DND-41 (cell line): ENCODE data around the gene DDTL.
"Not testable (repeated sequence)": the region's sequence is repeated elsewhere in the genome, so short reads cannot be mapped to it uniquely, and the experiment has no call there.

ENCODE experiments used
- ATAC-seq: fragments of 200-7000 bp; cut with Tn5 transposase; 3 replicates; pipeline ENCODE4 v1.9.1; 2021; ENCODE audit warnings: low read depth; ENCODE audit not compliant: insufficient read depth
- DNase-seq: peaks from one replicate; pipeline ENCODE4 v3.0.0-alpha.2; 2020
- H2AFZ ChIP-seq: 2 replicates; pipeline ENCODE4 v1.6.0; 2012; ENCODE audit warnings: low read depth, low read length
- H3K27ac ChIP-seq: 2 replicates; pipeline ENCODE4 v1.5.1; 2012; ENCODE audit warnings: low read length, inconsistent platforms
- H3K27me3 ChIP-seq: fragments of 200-600 bp; sonication (generic); 2 replicates; pipeline ENCODE4 v1.6.0; 2012; ENCODE audit warnings: low read length, mild to moderate bottlenecking, inconsistent platforms; ENCODE audit not compliant: insufficient read depth, poor library complexity
- H3K36me3 ChIP-seq: 2 replicates; pipeline ENCODE4 v1.5.1; 2012; ENCODE audit warnings: low read length, inconsistent platforms; ENCODE audit not compliant: insufficient read depth
- H3K4me1 ChIP-seq: 2 replicates; pipeline ENCODE4 v1.5.1; 2012; ENCODE audit warnings: mild to moderate bottlenecking, low read length; ENCODE audit not compliant: insufficient read depth
- H3K4me2 ChIP-seq: 2 replicates; pipeline ENCODE4 v1.6.0; 2012; ENCODE audit warnings: mild to moderate bottlenecking, moderate library complexity, low read length, inconsistent platforms; ENCODE audit not compliant: insufficient read depth
- H3K4me3 ChIP-seq, 2 experiments: fragments of 200-600 bp in 1 of 2; shearing (Covaris generic) in 1 of 2; 2 replicates each; pipeline ENCODE4 v1.5.1; 2012 to 2016; ENCODE audit warnings: inconsistent platforms in 2 of 2, low read length in 2 of 2, mild to moderate bottlenecking in 2 of 2, low read depth in 1 of 2, moderate library complexity in 1 of 2
- H3K79me2 ChIP-seq: 2 replicates; pipeline ENCODE4 v1.6.0; 2012; ENCODE audit warnings: low read length, inconsistent platforms; ENCODE audit not compliant: insufficient read depth
- H3K9ac ChIP-seq: 2 replicates; pipeline ENCODE4 v1.6.0; 2012; ENCODE audit warnings: low read depth, mild to moderate bottlenecking, inconsistent platforms, low read length, moderate library complexity
- H3K9me3 ChIP-seq: 2 replicates; pipeline ENCODE4 v1.5.1; 2012; ENCODE audit warnings: low read length, moderate library complexity, mild to moderate bottlenecking, inconsistent platforms; ENCODE audit not compliant: insufficient read depth, severe bottlenecking
- H4K20me1 ChIP-seq: 2 replicates; pipeline ENCODE4 v1.6.0; 2012; ENCODE audit warnings: low read length; ENCODE audit not compliant: insufficient read depth

DDTL gene

GRCh38 chr22:23951383-23951782, 15.3 kb upstream of the DDTL start:
- not testable (repeated sequence) for H2AFZ ChIP-seq

GRCh38 chr22:23952794-23953405, 13.8 kb upstream of the DDTL start:
- H3K4me3 ChIP-seq, H2AFZ ChIP-seq, H3K9me3 ChIP-seq, ATAC-seq, H3K27ac ChIP-seq, H4K20me1 ChIP-seq, H3K9ac ChIP-seq, DNase-seq, H3K36me3 ChIP-seq, H3K4me1 ChIP-seq, H3K79me2 ChIP-seq, H3K4me2 ChIP-seq, H3K27me3 ChIP-seq: not testable (repeated sequence)

More at GRCh38 chr22:23951383-23951782, 15.3 kb upstream of the DDTL start:
- not testable (repeated sequence) for H3K9me3 ChIP-seq, H3K79me2 ChIP-seq, H3K27ac ChIP-seq, H4K20me1 ChIP-seq, H3K4me1 ChIP-seq, H3K27me3 ChIP-seq, DNase-seq, H3K36me3 ChIP-seq, H3K4me2 ChIP-seq, H3K9ac ChIP-seq, H3K4me3 ChIP-seq, ATAC-seq

GRCh38 chr22:23953485-23953884, 13.2 kb upstream of the DDTL start:
- H3K4me1 ChIP-seq, H3K79me2 ChIP-seq, H3K27ac ChIP-seq, H3K9ac ChIP-seq, H4K20me1 ChIP-seq, DNase-seq, ATAC-seq, H3K36me3 ChIP-seq, H3K4me2 ChIP-seq, H3K27me3 ChIP-seq, H3K9me3 ChIP-seq, H2AFZ ChIP-seq, H3K4me3 ChIP-seq: not testable (repeated sequence)

GRCh38 chr22:23954193-23954990, 12.3 kb upstream of the DDTL start:
- not testable (repeated sequence) for H3K4me1 ChIP-seq, H4K20me1 ChIP-seq, H3K4me2 ChIP-seq, H3K9ac ChIP-seq, ATAC-seq, H3K27me3 ChIP-seq, H3K9me3 ChIP-seq, H3K36me3 ChIP-seq, H3K27ac ChIP-seq, H2AFZ ChIP-seq, H3K79me2 ChIP-seq, H3K4me3 ChIP-seq, DNase-seq

GRCh38 chr22:23954991-23955305, 11.7 kb upstream of the DDTL start:
- not testable (repeated sequence) for H2AFZ ChIP-seq, H3K9ac ChIP-seq, DNase-seq, H3K9me3 ChIP-seq, H3K4me2 ChIP-seq, H3K4me1 ChIP-seq, H3K79me2 ChIP-seq, H3K4me3 ChIP-seq, H3K36me3 ChIP-seq, ATAC-seq, H3K27ac ChIP-seq, H3K27me3 ChIP-seq, H4K20me1 ChIP-seq

- H3K36me3 ChIP-seq, H4K20me1 ChIP-seq, H3K9me3 ChIP-seq, H2AFZ ChIP-seq, H3K9ac ChIP-seq, DNase-seq, H3K4me2 ChIP-seq, H3K27ac ChIP-seq, H3K4me3 ChIP-seq, H3K79me2 ChIP-seq, H3K27me3 ChIP-seq, H3K4me1 ChIP-seq, ATAC-seq: not testable (repeated sequence)
Measured at GRCh38 chr22:23955886-23956285, 10.8 kb upstream of the DDTL start.
